ENCODE results near the gene SART1. TPM values are rescaled to one million over a fixed set of nuclear protein-coding genes. Genes with fewer than 3 reads are reported as not detected.

Gene SART1
- total and polyA plus RNA-seq, 4 donors: 31.4 to 145 (median 48.3) TPM

DNA sequence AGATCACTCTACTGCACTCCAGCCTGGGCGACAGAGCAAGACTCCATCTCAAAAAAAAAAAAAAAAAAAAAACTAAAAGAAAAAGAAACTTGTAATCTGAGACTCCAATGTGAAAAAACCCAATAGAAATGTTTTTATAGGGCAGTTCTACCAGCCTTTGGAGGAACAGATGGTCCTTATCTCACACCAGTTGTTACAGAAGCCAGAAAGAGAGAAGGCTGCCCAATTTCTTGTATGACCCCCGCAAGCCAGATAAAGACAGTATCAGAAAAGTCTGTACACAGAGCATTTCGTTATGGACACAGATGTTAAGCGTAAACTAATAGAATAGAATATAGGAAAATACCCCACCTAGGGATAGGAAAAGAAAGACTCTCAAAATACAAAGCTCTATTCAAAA lies 27.5 kb upstream of the SART1 start:
- Histone ChIP-seq H3K4me1 (ENCODE audit: control insufficient read depth in 5 of 5, insufficient read depth in 5 of 5, low read length in 5 of 5) (peaks cover 0 to 12% (median 0%) of the 10 kb centered on the region in 5 donors), H3K9me3 (ENCODE audit: control insufficient read depth in 4 of 4, insufficient read depth in 3 of 4, low read length in 3 of 4) (no peaks in the 10 kb centered on the region), H3K9ac (ENCODE audit: insufficient read depth in 1 of 2, low read length in 2 of 2) (no peak overlapping the region), H3K27ac (ENCODE audit: low read depth in 1 of 2, low read length in 1 of 2) (no peak overlapping the region), H3K36me3 (ENCODE audit: control insufficient read depth in 4 of 4, insufficient read depth in 4 of 4, low read length in 4 of 4) (no peaks in the 10 kb centered on the region), H3K4me3 (no peak overlapping the region), H3K27me3 (ENCODE audit: control insufficient read depth in 3 of 3, insufficient read depth in 3 of 3, low read length in 2 of 3) (peaks cover 0 to 5% (median 0%) of the 10 kb centered on the region in 3 donors)
- 59 to 79% methylated on average over 4 of the region's 4 CpGs for WGBS, 2 donors
- DNase-seq (peak; percentile 67 to 97 (median 97)), ATAC-seq (ENCODE audit: insufficient read depth, low FRiP score) (no peak)
- TF ChIP-seq, protein P1, sequence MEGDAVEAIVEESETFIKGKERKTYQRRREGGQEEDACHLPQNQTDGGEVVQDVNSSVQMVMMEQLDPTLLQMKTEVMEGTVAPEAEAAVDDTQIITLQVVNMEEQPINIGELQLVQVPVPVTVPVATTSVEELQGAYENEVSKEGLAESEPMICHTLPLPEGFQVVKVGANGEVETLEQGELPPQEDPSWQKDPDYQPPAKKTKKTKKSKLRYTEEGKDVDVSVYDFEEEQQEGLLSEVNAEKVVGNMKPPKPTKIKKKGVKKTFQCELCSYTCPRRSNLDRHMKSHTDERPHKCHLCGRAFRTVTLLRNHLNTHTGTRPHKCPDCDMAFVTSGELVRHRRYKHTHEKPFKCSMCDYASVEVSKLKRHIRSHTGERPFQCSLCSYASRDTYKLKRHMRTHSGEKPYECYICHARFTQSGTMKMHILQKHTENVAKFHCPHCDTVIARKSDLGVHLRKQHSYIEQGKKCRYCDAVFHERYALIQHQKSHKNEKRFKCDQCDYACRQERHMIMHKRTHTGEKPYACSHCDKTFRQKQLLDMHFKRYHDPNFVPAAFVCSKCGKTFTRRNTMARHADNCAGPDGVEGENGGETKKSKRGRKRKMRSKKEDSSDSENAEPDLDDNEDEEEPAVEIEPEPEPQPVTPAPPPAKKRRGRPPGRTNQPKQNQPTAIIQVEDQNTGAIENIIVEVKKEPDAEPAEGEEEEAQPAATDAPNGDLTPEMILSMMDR (IDR thresholded peaks at IDR 0.05; ENCODE audit: control extremely low read depth, extremely low read depth): no peak

DNA sequence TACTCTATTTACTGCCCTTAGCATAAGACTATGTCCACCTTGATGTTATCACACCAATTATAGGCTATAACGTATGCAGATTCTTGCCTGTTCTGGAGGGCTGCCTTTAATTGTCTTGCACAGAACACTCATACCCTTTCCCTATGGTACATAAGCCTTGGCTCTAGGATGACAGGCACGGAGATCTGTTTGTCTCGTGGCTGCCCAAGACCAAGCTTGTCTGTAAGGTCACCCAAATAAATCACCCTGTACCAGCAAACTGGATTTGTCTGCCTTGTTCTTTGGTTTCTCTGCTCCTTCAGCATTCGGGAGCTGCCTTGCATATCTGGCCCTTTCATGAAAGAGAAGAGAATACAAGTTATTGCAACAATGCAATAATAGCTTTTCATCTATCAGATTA lies 23.8 kb upstream of the SART1 start:
- WGBS, 2 donors: 48 to 88% methylated on average over 4 of the region's 4 CpGs
- H3K4me1 ChIP-seq (ENCODE audit: control insufficient read depth in 5 of 5, insufficient read depth in 5 of 5, low read length in 5 of 5): peaks cover 0 to 9% (median 0%) of the 10 kb centered on the region in 5 donors
- H3K9ac ChIP-seq (ENCODE audit: insufficient read depth in 1 of 2, low read length in 2 of 2): no peak overlapping the region

DNA sequence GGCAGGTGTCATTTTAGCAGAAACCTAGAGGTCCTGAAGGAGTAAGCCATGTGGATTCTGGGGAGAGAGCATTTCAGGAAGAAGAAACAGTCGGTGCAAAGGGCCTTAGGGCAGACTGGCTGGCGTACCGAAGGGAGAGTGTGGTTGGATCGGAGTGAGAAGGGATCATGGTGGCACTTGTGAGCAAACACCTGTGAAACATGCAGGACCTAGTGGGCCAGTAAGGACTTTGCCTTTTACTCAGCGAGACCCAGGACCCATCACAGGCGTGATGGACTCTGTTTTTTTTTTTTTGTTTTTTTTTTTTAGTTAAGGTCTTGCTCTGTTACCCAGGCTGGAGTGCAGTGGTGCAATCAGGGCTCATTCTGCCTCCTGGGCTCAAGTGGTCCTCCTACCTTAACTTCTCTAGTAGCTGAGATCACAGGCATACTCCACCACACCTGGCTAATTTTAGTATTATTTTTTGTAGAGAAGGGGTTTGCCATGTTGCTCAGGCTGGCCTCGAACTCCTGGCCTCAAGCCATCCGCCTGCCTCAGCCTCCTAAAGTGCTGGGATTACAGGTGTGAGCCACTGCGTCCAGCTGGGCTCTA lies 19.7 kb upstream of the SART1 start:
- TF ChIP-seq, protein P1 (IDR thresholded peaks at IDR 0.05; ENCODE audit: control extremely low read depth, extremely low read depth): no peak
- DNase-seq (no peak), ATAC-seq (ENCODE audit: insufficient read depth, low FRiP score) (no peak)
- no peak overlapping the region for H3K9ac ChIP-seq (ENCODE audit: insufficient read depth in 1 of 2, low read length in 2 of 2)
- H3K4me1 ChIP-seq (ENCODE audit: control insufficient read depth in 5 of 5, insufficient read depth in 5 of 5, low read length in 5 of 5): no peaks in the 10 kb centered on the region
- peaks cover 0 to 5% (median 5%) of the 10 kb centered on the region in 3 donors for H3K27me3 ChIP-seq (ENCODE audit: control insufficient read depth in 3 of 3, insufficient read depth in 3 of 3, low read length in 2 of 3)
- H3K9me3 ChIP-seq (ENCODE audit: control insufficient read depth in 4 of 4, insufficient read depth in 3 of 4, low read length in 3 of 4): no peaks in the 10 kb centered on the region
- no peak overlapping the region for H3K4me3 ChIP-seq
- H3K27ac ChIP-seq (ENCODE audit: low read depth in 1 of 2, low read length in 1 of 2): no peak overlapping the region
- H3K36me3 ChIP-seq (ENCODE audit: control insufficient read depth in 4 of 4, insufficient read depth in 4 of 4, low read length in 4 of 4): no peaks in the 10 kb centered on the region
- WGBS, 2 donors: 67 to 79% methylated on average over 9 of the region's 9 CpGs

More for the DNA sequence above, 23.8 kb upstream of the SART1 start:
- ATAC-seq (ENCODE audit: insufficient read depth, low FRiP score) (no peak), DNase-seq (no peak)
- H3K9me3 ChIP-seq (ENCODE audit: control insufficient read depth in 4 of 4, insufficient read depth in 3 of 4, low read length in 3 of 4): no peaks in the 10 kb centered on the region
- H3K36me3 ChIP-seq (ENCODE audit: control insufficient read depth in 4 of 4, insufficient read depth in 4 of 4, low read length in 4 of 4): no peaks in the 10 kb centered on the region
- peaks cover 0 to 5% (median 5%) of the 10 kb centered on the region in 3 donors for H3K27me3 ChIP-seq (ENCODE audit: control insufficient read depth in 3 of 3, insufficient read depth in 3 of 3, low read length in 2 of 3)
- H3K27ac ChIP-seq (ENCODE audit: low read depth in 1 of 2, low read length in 1 of 2): no peak overlapping the region
- no peak overlapping the region for H3K4me3 ChIP-seq
- TF ChIP-seq, protein P1 (IDR thresholded peaks at IDR 0.05; ENCODE audit: control extremely low read depth, extremely low read depth): no peak

DNA sequence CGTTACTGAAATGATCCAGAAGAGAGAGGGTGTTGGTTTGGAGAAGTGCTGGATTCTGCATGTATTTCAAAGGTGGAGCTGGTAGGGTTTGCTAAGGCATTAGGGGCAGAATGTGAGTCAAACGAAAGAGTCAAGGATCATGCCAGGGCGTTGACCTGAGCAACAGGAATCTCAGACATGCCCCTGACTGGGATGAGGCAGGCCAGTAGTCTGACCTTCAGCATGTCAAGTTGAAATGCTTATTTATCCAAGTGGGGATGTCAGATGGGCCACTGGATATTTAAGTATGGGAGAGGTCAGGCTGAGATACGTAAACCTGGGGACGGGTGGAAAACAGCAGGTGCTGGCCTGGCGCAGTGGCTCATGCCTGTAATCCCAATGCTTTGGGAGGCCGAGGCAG lies 19.0 kb upstream of the SART1 start:
- DNase-seq: no peak
- TF ChIP-seq, protein P1 (IDR thresholded peaks at IDR 0.05; ENCODE audit: control extremely low read depth, extremely low read depth): no peak
- H3K9me3 ChIP-seq (ENCODE audit: control insufficient read depth in 4 of 4, insufficient read depth in 3 of 4, low read length in 3 of 4): no peaks in the 10 kb centered on the region

More for the DNA sequence above, 19.0 kb upstream of the SART1 start:
- no peaks in the 10 kb centered on the region for H3K4me1 ChIP-seq (ENCODE audit: control insufficient read depth in 5 of 5, insufficient read depth in 5 of 5, low read length in 5 of 5)
- no peak for ATAC-seq (ENCODE audit: insufficient read depth, low FRiP score)
- H3K27ac ChIP-seq (ENCODE audit: low read depth in 1 of 2, low read length in 1 of 2): no peak overlapping the region
- H3K4me3 ChIP-seq: no peak overlapping the region
- no peaks in the 10 kb centered on the region for H3K36me3 ChIP-seq (ENCODE audit: control insufficient read depth in 4 of 4, insufficient read depth in 4 of 4, low read length in 4 of 4)
- 87 to 91% methylated on average over 7 of the region's 7 CpGs for WGBS, 2 donors
- H3K9ac ChIP-seq (ENCODE audit: insufficient read depth in 1 of 2, low read length in 2 of 2): no peak overlapping the region
- H3K27me3 ChIP-seq (ENCODE audit: control insufficient read depth in 3 of 3, insufficient read depth in 3 of 3, low read length in 2 of 3): peaks cover 0 to 5% (median 5%) of the 10 kb centered on the region in 3 donors
